ENCODE data around the gene NR5A1.

The NR5A1 gene

GRCh38 chr9:124454791-124455443 is 52.3 kb downstream of the NR5A1 start:
- DNase-seq (ENCODE audit: insufficient read length, low spot score) (no peak), FAIRE-seq (no peak)
- no peak for TF ChIP-seq CTCF (IDR thresholded peaks at IDR 0.05; ENCODE audit: insufficient read depth, missing control alignments)

- no peak for FAIRE-seq
- no peak for TF ChIP-seq CTCF (IDR thresholded peaks at IDR 0.05; ENCODE audit: insufficient read depth, missing control alignments)
- no peak for DNase-seq (ENCODE audit: insufficient read length, low spot score)
Observed at GRCh38 chr9:124454296-124454695, 52.9 kb downstream of the NR5A1 start.

GRCh38 chr9:124453586-124454191 is 53.5 kb downstream of the NR5A1 start:
- FAIRE-seq = no peak

GRCh38 chr9:124452841-124453585 is 54.2 kb downstream of the NR5A1 start:
- TF ChIP-seq CTCF (IDR thresholded peaks at IDR 0.05; ENCODE audit: insufficient read depth, missing control alignments) = no peak
- FAIRE-seq = no peak

More at GRCh38 chr9:124453586-124454191, 53.5 kb downstream of the NR5A1 start:
- TF ChIP-seq CTCF (IDR thresholded peaks at IDR 0.05; ENCODE audit: insufficient read depth, missing control alignments) = no peak
- no peak for DNase-seq (ENCODE audit: insufficient read length, low spot score)

GRCh38 chr9:124452326-124452725 is 54.9 kb downstream of the NR5A1 start:
- TF ChIP-seq CTCF (IDR thresholded peaks at IDR 0.05; ENCODE audit: insufficient read depth, missing control alignments) = no peak
- DNase-seq (ENCODE audit: insufficient read length, low spot score) = no peak
- FAIRE-seq = no peak

More at GRCh38 chr9:124452841-124453585, 54.2 kb downstream of the NR5A1 start:
- DNase-seq (ENCODE audit: insufficient read length, low spot score) = no peak

- DNase-seq (ENCODE audit: insufficient read length, low spot score) (no peak), FAIRE-seq (no peak)
- TF ChIP-seq CTCF (IDR thresholded peaks at IDR 0.05; ENCODE audit: insufficient read depth, missing control alignments) = no peak
Observed at GRCh38 chr9:124450931-124451661, 56.1 kb downstream of the NR5A1 start.

All from D721Med (cell line).